MM.1S (cell line): ENCODE measurements around the gene SLC39A12.

Source experiments
- DNase-seq: peaks from one replicate; pipeline ENCODE4 v3.0.0-alpha.2; 2015
- H2AFZ ChIP-seq: fragments of 300-600 bp; sonication (generic); 2 replicates; pipeline ENCODE4 v1.6.0; 2016; ENCODE audit warnings: antibody characterized with exemption, low read length
- H3F3A ChIP-seq: fragments of 300-600 bp; sonication (generic); 2 replicates; pipeline ENCODE4 v1.6.1; 2016; ENCODE audit warnings: mild to moderate bottlenecking, antibody characterized with exemption, low read length, moderate library complexity, mixed read lengths; ENCODE audit not compliant: insufficient read depth
- H3K27ac ChIP-seq: fragments of 300-600 bp; sonication (generic); 2 replicates; pipeline ENCODE4 v1.5.1; 2016; ENCODE audit warnings: mild to moderate bottlenecking, low read length
- H3K27me3 ChIP-seq: fragments of 300-600 bp; sonication (generic); replicated peaks from 2 replicates; pipeline ENCODE4 v1.6.0; 2016; ENCODE audit warnings: low read length; ENCODE audit not compliant: insufficient read depth
- H3K36me3 ChIP-seq: fragments of 300-600 bp; sonication (generic); replicated peaks from 2 replicates; pipeline ENCODE4 v1.6.1; 2016; ENCODE audit warnings: mild to moderate bottlenecking, low read length, mixed read lengths; ENCODE audit not compliant: insufficient read depth
- H3K4me1 ChIP-seq: fragments of 300-600 bp; sonication (generic); 2 replicates; pipeline ENCODE4 v1.6.1; 2016; ENCODE audit warnings: low read length, mixed read lengths
- H3K4me2 ChIP-seq: fragments of 300-600 bp; sonication (generic); 2 replicates; pipeline ENCODE4 v1.6.0; 2016; ENCODE audit warnings: low read depth, low read length
- H3K4me3 ChIP-seq: fragments of 300-600 bp; sonication (generic); 2 replicates; pipeline ENCODE4 v1.5.1; 2016; ENCODE audit warnings: low read length, mixed read lengths
- H3K79me2 ChIP-seq: fragments of 300-600 bp; sonication (generic); 2 replicates; pipeline ENCODE4 v1.6.1; 2016; ENCODE audit warnings: mixed run types, low read length, mixed read lengths
- H3K9ac ChIP-seq: fragments of 300-600 bp; sonication (generic); 2 replicates; pipeline ENCODE4 v1.6.1; 2016; ENCODE audit warnings: low read length, mixed read lengths
- H3K9me2 ChIP-seq: fragments of 300-600 bp; sonication (generic); replicated peaks from 2 replicates; pipeline ENCODE4 v1.6.1; 2016; ENCODE audit warnings: mild to moderate bottlenecking, low read length, mixed read lengths; ENCODE audit not compliant: insufficient read depth
- H3K9me3 ChIP-seq: fragments of 300-600 bp; sonication (generic); replicated peaks from 2 replicates; pipeline ENCODE4 v1.6.1; 2016; ENCODE audit warnings: mild to moderate bottlenecking, low read length, mixed read lengths; ENCODE audit not compliant: insufficient read depth
- H4K20me1 ChIP-seq: fragments of 300-600 bp; sonication (generic); 2 replicates; pipeline ENCODE4 v1.6.1; 2016; ENCODE audit warnings: mild to moderate bottlenecking, low read length, moderate library complexity, mixed read lengths; ENCODE audit not compliant: insufficient read depth
- CTCF ChIP-seq: fragments of 300-600 bp; sonication (generic); IDR thresholded peaks from 2 replicates; pipeline ENCODE4 v1.5.1; 2016; ENCODE audit warnings: antibody characterized with exemption, low read length, mixed read lengths
- EZH2 ChIP-seq: fragments of 300-600 bp; sonication (generic); optimal IDR thresholded peaks from 2 replicates; pipeline ENCODE3; 2017; ENCODE audit warnings: low read depth, mild to moderate bottlenecking, antibody characterized with exemption, low read length, mixed read lengths
- EZH2phosphoT487 ChIP-seq: fragments of 300-600 bp; sonication (generic); IDR thresholded peaks from 2 replicates; pipeline ENCODE4 v1.6.1; 2018; ENCODE audit warnings: antibody characterized with exemption, low read length

Gene SLC39A12

GRCh38 chr10:17951868-17952371 is at the start of gene SLC39A12:
SLC39A12 (plus strand) TSS chr10:17951918; CDS start chr10:17953277, 1,359 bp downstream.
- H4K20me1 ChIP-seq, result no peaks in the 10 kb centered on the region
- H2AFZ ChIP-seq, result no peak within 1 kb of the TSS

GRCh38 chr10:17904564-17904963 is 47.2 kb upstream of the SLC39A12 start:
- no peak overlapping the region for H3K4me2 ChIP-seq
- no peaks in the 10 kb centered on the region for H4K20me1 ChIP-seq
- no peaks in the 10 kb centered on the region for H3K79me2 ChIP-seq
- H3K4me1 ChIP-seq, result no peaks in the 10 kb centered on the region
- no peak for DNase-seq
- no peak overlapping the region for H3K27ac ChIP-seq
- no peaks in the 10 kb centered on the region for H3K9me2 ChIP-seq
- no peaks in the 10 kb centered on the region for H3K27me3 ChIP-seq
- no peak overlapping the region for H3K4me3 ChIP-seq
- no peak for TF ChIP-seq CTCF
- TF ChIP-seq EZH2, result no peak
- TF ChIP-seq EZH2phosphoT487, result no peak
- H2AFZ ChIP-seq, result no peak overlapping the region
- H3K9ac ChIP-seq, result no peak overlapping the region
- H3F3A ChIP-seq, result no peaks in the 10 kb centered on the region
- H3K36me3 ChIP-seq, result no peaks in the 10 kb centered on the region
- H3K9me3 ChIP-seq, result no peaks in the 10 kb centered on the region

More at GRCh38 chr10:17951868-17952371, at the start of gene SLC39A12:
- TF ChIP-seq EZH2 (no peak), EZH2phosphoT487 (no peak), CTCF (no peak)
- Histone ChIP-seq H3K9me2 (no peaks in the 10 kb centered on the region), H3K4me3 (no peak within 1 kb of the TSS), H3F3A (no peaks in the 10 kb centered on the region), H3K9me3 (no peaks in the 10 kb centered on the region), H3K79me2 (no peaks in the 10 kb centered on the region), H3K27ac (no peak within 1 kb of the TSS), H3K4me1 (no peaks in the 10 kb centered on the region), H3K4me2 (no peak within 1 kb of the TSS), H3K36me3 (no peaks in the 10 kb centered on the region), H3K27me3 (no peaks in the 10 kb centered on the region), H3K9ac (no peak within 1 kb of the TSS)
- no peak for DNase-seq

- H3K9ac ChIP-seq, result no peak overlapping the region
- H3K4me3 ChIP-seq, result no peak overlapping the region
- no peaks in the 10 kb centered on the region for H4K20me1 ChIP-seq
- no peaks in the 10 kb centered on the region for H3K9me2 ChIP-seq
- H3K4me2 ChIP-seq, result no peak overlapping the region
- TF ChIP-seq CTCF (no peak), EZH2 (no peak), EZH2phosphoT487 (no peak)
- no peaks in the 10 kb centered on the region for H3K4me1 ChIP-seq
- H3K9me3 ChIP-seq, result no peaks in the 10 kb centered on the region
- H3K27me3 ChIP-seq, result no peaks in the 10 kb centered on the region
- H2AFZ ChIP-seq, result no peak overlapping the region
- H3F3A ChIP-seq, result no peaks in the 10 kb centered on the region
- H3K36me3 ChIP-seq, result no peaks in the 10 kb centered on the region
- H3K27ac ChIP-seq, result no peak overlapping the region
- no peaks in the 10 kb centered on the region for H3K79me2 ChIP-seq
- DNase-seq, result no peak
Measured at GRCh38 chr10:17905491-17905890, 46.2 kb upstream of the SLC39A12 start.
